Thyroid gland (tissue), 4 donors: Measurements from ENCODE around the gene ESF1. TPM values are rescaled to one million over a fixed set of nuclear protein-coding genes. Genes with fewer than 3 reads are reported as not detected.

Experiments used
- DNase-seq, 2 donors: peaks; one replicate each; pipeline ENCODE4 v3.0.0-alpha.2; 2019
- H3K27ac ChIP-seq, 3 donors: fragments of 200-600 bp; sonication (generic); 1 replicate in 2 of 3; 2 replicates in 1 of 3; pipeline ENCODE4 v1.5.1; 2016 to 2019; ENCODE audit warnings: mild to moderate bottlenecking in 1 of 3, moderate library complexity in 1 of 3
- H3K27me3 ChIP-seq: fragments of 200-600 bp; sonication (generic); one replicate; pipeline ENCODE4 v1.5.1; 2019
- H3K36me3 ChIP-seq, 2 donors: fragments of 200-600 bp; sonication (generic); one replicate each; pipeline ENCODE4 v1.5.1; 2016 to 2019
- H3K4me1 ChIP-seq, 2 donors: fragments of 200-600 bp; sonication (generic); one replicate each; pipeline ENCODE4 v1.5.1; 2017 to 2019
- H3K4me3 ChIP-seq, 3 donors: fragments of 200-600 bp; sonication (generic); replicated peaks in 1 of 3; 1 replicate in 2 of 3; 2 replicates in 1 of 3; pipeline ENCODE4 v1.5.1; 2016; ENCODE audit warnings: mild to moderate bottlenecking in 1 of 3
- H3K9me3 ChIP-seq: fragments of 200-600 bp; sonication (generic); one replicate; pipeline ENCODE4 v1.5.1; 2017
- CTCF ChIP-seq, 6 experiments: fragments of 200-600 bp in 3 of 6; fragments of 450-650 bp in 3 of 6; sonication (generic) in 3 of 6; IDR thresholded peaks; one replicate each; pipeline ENCODE4 v1.5.1; 2016 to 2019; ENCODE audit warnings: antibody characterized with exemption in 6 of 6, mild to moderate bottlenecking in 2 of 6, inconsistent platforms in 1 of 6, moderate library complexity in 1 of 6
- POLR2A ChIP-seq, 2 donors: fragments of 450-650 bp; IDR thresholded peaks; one replicate each; pipeline ENCODE4 v1.6.1; 2017; ENCODE audit warnings: antibody characterized with exemption in 2 of 2, mild to moderate bottlenecking in 2 of 2, moderate library complexity in 1 of 2
- WGBS, 2 donors: methylation state at CpG; one replicate each; pipeline ENCODE4 v1.1.5; 2017; 5-methylcytosine and 5-hydroxymethylcytosine counted together
- intact Hi-C: fragments of 100-400 bp; cut with DNase I; formaldehyde crosslinking; loops from one replicate; pipeline ENCODE4 v1.15.1; 2023
- total RNA-seq, 4 donors: library from RNA; depleted of rRNA; stranded (reverse); fragments of >200 nt; gene quantifications; one replicate each; pipeline ENCODE4 v1.2.3, GENCODE V29; 2016

The ESF1 gene
- total RNA-seq, 4 donors from 2014 or later, result 10.0 to 11.9 (median 10.8) TPM

- intact Hi-C loops, result no loop called here
- TF ChIP-seq CTCF (IDR thresholded peaks at IDR 0.05) (no peak), POLR2A (IDR thresholded peaks at IDR 0.05) (no peak)
- H3K27me3 ChIP-seq, result no peaks in the 10 kb centered on the region
- no peak for DNase-seq
- H3K9me3 ChIP-seq, result no peaks in the 10 kb centered on the region
- H3K4me1 ChIP-seq, result no peaks in the 10 kb centered on the region
- H3K27ac ChIP-seq, result no peak overlapping the region
- H3K4me3 ChIP-seq, result no peak overlapping the region
- H3K36me3 ChIP-seq, result no peaks in the 10 kb centered on the region
- WGBS, 2 donors, result 76 to 87% methylated on average over 5 of the region's 5 CpGs
Measured at GRCh38 chr20:13684566-13685222, 100.0 kb downstream of the ESF1 start.

- Histone ChIP-seq H3K9me3 (no peaks in the 10 kb centered on the region), H3K4me1 (no peaks in the 10 kb centered on the region), H3K27ac (no peak overlapping the region), H3K27me3 (no peaks in the 10 kb centered on the region), H3K36me3 (no peaks in the 10 kb centered on the region), H3K4me3 (no peak overlapping the region)
- intact Hi-C loops, result no loop called here
- peak in 1 of 2 donors; percentile 24 for DNase-seq
- TF ChIP-seq CTCF (IDR thresholded peaks at IDR 0.05) (no peak), POLR2A (IDR thresholded peaks at IDR 0.05) (no peak)
- WGBS, 2 donors, result 9 to 26% methylated on average over 1 of the region's 1 CpG
Measured at GRCh38 chr20:13683833-13684232, 100.9 kb downstream of the ESF1 start.

GRCh38 chr20:13681248-13682125 is 103.2 kb downstream of the ESF1 start:
- Histone ChIP-seq H3K4me3 (no peak overlapping the region), H3K4me1 (no peaks in the 10 kb centered on the region), H3K27me3 (no peaks in the 10 kb centered on the region), H3K27ac (no peak overlapping the region), H3K36me3 (no peaks in the 10 kb centered on the region), H3K9me3 (no peaks in the 10 kb centered on the region)
- 71 to 85% methylated on average over 4 of the region's 4 CpGs for WGBS, 2 donors
- no peak for DNase-seq
- intact Hi-C loops, result no loop called here
- TF ChIP-seq POLR2A (IDR thresholded peaks at IDR 0.05), result no peak
- TF ChIP-seq CTCF (IDR thresholded peaks at IDR 0.05), result no peak

GRCh38 chr20:13678944-13679343 is 105.8 kb downstream of the ESF1 start:
- intact Hi-C loops, result no loop called here
- TF ChIP-seq POLR2A (IDR thresholded peaks at IDR 0.05) (no peak), CTCF (IDR thresholded peaks at IDR 0.05) (no peak)

GRCh38 chr20:13677241-13677640 is 107.5 kb downstream of the ESF1 start:
- no peak overlapping the region for H3K27ac ChIP-seq
- WGBS, 2 donors, result 97 to 98% methylated on average over 4 of the region's 4 CpGs
- H3K36me3 ChIP-seq, result no peaks in the 10 kb centered on the region

More at GRCh38 chr20:13678944-13679343, 105.8 kb downstream of the ESF1 start:
- Histone ChIP-seq H3K27ac (no peak overlapping the region), H3K36me3 (no peaks in the 10 kb centered on the region), H3K4me1 (no peaks in the 10 kb centered on the region), H3K9me3 (no peaks in the 10 kb centered on the region), H3K27me3 (no peaks in the 10 kb centered on the region), H3K4me3 (no peak overlapping the region)
- no peak for DNase-seq
- WGBS, 2 donors, result 74 to 88% methylated on average over 1 of the region's 1 CpG

More at GRCh38 chr20:13677241-13677640, 107.5 kb downstream of the ESF1 start:
- Histone ChIP-seq H3K27me3 (no peaks in the 10 kb centered on the region), H3K9me3 (no peaks in the 10 kb centered on the region), H3K4me3 (no peak overlapping the region), H3K4me1 (no peaks in the 10 kb centered on the region)
- intact Hi-C loops, result no loop called here
- DNase-seq, result no peak
- TF ChIP-seq POLR2A (IDR thresholded peaks at IDR 0.05), result no peak
- TF ChIP-seq CTCF (IDR thresholded peaks at IDR 0.05), result no peak
